ENCODE results near the gene ZDHHC6.

ZDHHC6 gene

DNA sequence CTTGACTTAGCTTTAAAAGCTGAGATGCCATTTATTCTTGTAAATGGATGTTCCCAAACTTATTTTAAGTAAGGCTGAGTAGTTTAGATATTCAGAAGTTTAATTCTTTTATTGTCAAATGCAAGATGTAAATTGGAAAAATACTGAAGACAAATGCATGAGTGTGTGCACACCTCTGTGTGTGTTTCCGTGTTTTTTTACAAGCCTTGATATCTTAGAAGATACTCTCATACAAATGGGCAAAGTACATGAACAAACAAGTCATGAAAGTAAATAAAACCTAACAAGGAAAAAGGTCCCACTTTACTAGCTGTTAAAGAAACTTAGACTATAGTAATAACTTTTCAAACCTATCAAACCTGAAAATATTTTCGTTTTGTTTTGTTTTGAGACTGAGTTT, 43.8 kb downstream of the ZDHHC6 start:
- TF ChIP-seq, protein P1, sequence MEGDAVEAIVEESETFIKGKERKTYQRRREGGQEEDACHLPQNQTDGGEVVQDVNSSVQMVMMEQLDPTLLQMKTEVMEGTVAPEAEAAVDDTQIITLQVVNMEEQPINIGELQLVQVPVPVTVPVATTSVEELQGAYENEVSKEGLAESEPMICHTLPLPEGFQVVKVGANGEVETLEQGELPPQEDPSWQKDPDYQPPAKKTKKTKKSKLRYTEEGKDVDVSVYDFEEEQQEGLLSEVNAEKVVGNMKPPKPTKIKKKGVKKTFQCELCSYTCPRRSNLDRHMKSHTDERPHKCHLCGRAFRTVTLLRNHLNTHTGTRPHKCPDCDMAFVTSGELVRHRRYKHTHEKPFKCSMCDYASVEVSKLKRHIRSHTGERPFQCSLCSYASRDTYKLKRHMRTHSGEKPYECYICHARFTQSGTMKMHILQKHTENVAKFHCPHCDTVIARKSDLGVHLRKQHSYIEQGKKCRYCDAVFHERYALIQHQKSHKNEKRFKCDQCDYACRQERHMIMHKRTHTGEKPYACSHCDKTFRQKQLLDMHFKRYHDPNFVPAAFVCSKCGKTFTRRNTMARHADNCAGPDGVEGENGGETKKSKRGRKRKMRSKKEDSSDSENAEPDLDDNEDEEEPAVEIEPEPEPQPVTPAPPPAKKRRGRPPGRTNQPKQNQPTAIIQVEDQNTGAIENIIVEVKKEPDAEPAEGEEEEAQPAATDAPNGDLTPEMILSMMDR (IDR thresholded peaks at IDR 0.05; ENCODE audit: low read depth, low read length): no peak
- DNase-seq (ENCODE audit: extremely low read depth, low read depth): no peak

DNA sequence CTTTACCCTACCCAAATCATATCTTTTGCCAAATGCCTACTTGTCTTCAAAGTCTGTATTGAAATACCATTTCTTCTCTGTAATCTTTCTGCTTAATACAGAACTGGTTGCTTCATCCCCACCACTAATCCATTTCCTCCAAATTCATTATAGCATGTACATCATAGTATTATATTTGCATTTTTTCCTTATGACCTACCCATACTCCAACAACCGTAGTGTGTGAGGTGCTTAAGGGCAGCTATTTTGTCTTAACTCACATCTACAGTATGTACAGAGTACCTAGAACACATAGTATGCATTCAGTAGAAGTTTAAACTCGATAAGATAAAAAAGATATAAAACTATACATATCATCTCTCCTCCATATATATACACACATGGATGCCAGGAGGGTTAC, 49.1 kb downstream of the ZDHHC6 start:
- TF ChIP-seq, protein P1 (IDR thresholded peaks at IDR 0.05; ENCODE audit: low read depth, low read length): no peak
- DNase-seq (ENCODE audit: extremely low read depth, low read depth): no peak

DNA sequence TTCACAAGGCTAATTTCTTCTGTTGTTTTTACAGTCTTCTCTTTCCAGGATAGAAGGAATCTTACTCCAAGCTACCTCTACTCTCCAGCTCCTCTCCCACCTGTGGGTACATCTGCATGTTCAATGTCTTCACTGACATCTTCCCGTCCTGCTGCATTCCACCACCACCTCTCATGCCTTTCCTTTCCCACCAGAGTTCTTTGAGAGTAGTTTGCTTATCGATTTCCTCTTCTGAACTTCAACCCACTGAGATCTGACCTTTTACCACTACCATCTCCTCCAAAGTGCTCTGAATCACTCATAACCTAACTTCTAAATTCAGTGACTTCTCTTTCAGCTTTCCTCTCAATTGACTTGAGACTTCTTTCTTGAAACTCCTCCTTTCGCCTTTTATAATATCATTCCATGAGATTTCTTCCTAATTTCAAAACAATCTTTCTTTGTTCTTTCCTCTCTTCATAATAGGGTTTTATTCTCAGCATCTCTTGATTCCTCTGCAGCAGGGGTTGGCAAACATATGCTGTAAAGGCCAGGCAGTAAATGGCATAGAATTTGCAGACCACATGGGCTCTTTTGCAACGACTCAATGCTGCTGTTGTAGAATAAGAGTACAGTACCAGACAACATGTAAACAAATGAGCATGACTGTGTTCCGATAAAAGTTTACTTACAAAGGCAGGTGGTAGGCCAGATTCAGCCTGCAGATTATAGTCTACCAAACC, 50.7 kb downstream of the ZDHHC6 start:
- no peak for DNase-seq (ENCODE audit: extremely low read depth, low read depth)

DNA sequence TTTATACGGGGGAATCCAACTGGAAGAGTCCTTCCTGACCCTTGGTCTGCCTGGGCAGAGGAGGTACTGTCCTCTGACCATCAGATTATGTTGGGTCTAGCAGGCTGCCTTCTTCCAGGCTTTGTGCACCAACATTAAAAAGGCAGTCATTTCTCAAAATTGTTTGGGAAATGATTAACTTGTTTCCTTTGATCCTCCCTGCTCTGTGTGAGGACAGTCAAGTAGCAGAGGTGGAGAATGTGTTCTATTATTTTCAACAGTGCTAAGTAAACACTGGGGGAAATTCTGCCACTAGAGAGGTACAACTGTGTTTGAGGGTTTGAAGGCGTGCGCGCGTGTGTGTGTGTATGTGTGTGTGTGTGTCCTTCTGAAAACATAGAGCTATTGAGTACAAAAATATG, 52.2 kb downstream of the ZDHHC6 start:
- TF ChIP-seq, protein P1 (IDR thresholded peaks at IDR 0.05; ENCODE audit: low read depth, low read length): no peak
- DNase-seq (ENCODE audit: extremely low read depth, low read depth): no peak

More for the DNA sequence above, 50.7 kb downstream of the ZDHHC6 start:
- TF ChIP-seq, protein P1 (IDR thresholded peaks at IDR 0.05; ENCODE audit: low read depth, low read length): no peak

DNA sequence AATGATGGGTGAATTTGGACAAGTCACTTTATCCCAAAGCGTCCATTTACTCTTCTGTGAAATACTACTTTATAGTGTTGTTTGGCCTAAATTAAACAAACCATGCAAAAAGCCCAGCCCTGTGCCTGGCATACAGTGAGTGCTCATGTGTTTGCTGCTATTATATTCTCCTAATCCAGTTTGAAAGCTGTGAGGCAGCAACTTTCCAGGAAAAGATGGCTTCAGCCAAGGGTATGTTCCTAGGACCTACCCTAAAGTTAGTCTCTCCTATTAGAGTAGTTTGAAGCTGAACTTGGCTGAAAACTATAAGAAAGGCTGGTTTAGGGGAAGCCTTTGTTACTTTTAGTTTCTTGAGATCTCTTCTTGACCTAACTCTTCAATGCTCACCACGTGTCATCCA, 52.9 kb downstream of the ZDHHC6 start:
- no peak for DNase-seq (ENCODE audit: extremely low read depth, low read depth)
- TF ChIP-seq, protein P1 (IDR thresholded peaks at IDR 0.05; ENCODE audit: low read depth, low read length): no peak

DNA sequence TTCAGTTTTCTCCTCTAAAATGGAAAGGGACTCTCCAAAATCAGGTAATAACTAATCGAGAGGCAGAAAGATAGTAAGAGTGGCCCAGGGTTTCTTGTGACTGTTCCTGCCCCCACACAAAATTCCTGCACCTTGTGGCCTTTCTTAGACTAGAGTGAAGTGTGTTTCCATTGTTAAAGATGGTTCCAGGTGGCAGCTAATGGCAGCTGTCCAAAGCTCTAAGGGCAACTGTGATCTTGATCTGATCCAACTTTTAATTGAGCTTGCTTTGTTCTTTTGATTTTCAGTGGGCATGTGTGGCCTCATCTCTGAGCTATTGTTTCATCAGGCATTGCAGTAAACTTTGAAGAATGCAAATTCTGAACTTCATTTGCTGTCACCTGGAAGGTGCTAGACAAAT, 53.4 kb downstream of the ZDHHC6 start:
- DNase-seq (ENCODE audit: extremely low read depth, low read depth): no peak
- TF ChIP-seq, protein P1 (IDR thresholded peaks at IDR 0.05; ENCODE audit: low read depth, low read length): no peak

DNA sequence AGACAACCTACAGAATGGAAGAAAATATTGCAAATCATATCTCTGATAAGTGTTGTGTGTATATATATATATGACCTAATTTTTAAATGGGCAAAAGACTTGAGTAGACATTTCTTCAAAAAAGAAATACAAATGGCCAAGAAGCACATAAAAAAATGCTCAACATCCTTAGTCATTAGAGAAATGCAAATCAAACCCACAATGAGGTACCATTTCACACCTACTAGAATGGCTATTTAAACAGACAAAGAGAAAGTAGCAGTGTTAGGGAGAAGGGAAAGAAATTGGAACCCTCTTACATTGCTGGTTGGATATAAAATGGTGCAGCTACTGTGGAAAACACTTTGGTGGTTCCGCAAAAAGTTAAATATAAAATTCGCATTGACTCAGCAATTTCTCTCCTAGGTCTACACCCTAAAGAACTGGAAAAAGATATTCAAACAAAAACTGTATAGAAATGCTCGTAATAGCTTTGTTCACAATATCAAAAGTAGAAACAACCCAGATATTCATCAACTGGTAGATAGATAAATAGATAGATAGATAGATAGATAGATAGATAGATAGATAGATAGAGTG, 56.5 kb downstream of the ZDHHC6 start:
- DNase-seq (ENCODE audit: extremely low read depth, low read depth): no peak
- TF ChIP-seq, protein P1 (IDR thresholded peaks at IDR 0.05; ENCODE audit: low read depth, low read length): no peak
